Endometrial microvascular endothelial cells (primary cell): ENCODE measurements around the gene CDC5L. TPM values are rescaled to one million over a fixed set of nuclear protein-coding genes. Genes with fewer than 3 reads are reported as not detected.

Experiments used
- in situ Hi-C: cut with HindIII; loops from 2 replicates; pipeline ENCODE4 v1.10.0; 2017; ENCODE audit warnings: low sequenced_read_pairs, low pct_unique_long_range_greater_than_20kb; ENCODE audit errors: inconsistent ontology term
- total RNA-seq: library from RNA; depleted of rRNA; stranded (reverse); fragments of >200 nt; gene quantifications from one replicate; pipeline ENCODE4 v1.2.3, GENCODE V29; 2015; ENCODE audit errors: inconsistent ontology term

Gene CDC5L
- total RNA-seq, 1 donor from 2014 or later = 17.9 TPM

- in situ Hi-C loops = no loop called here
Measured at GRCh38 chr6:44404715-44405099, 17.2 kb downstream of the CDC5L start.

GRCh38 chr6:44407951-44408670 lies 20.6 kb downstream of the CDC5L start:
- in situ Hi-C loops = no loop called here

- in situ Hi-C loops = no loop called here
Measured at GRCh38 chr6:44409207-44409794, 21.8 kb downstream of the CDC5L start.

- in situ Hi-C loops = no loop called here
Measured at GRCh38 chr6:44410363-44410762, 22.9 kb downstream of the CDC5L start.

GRCh38 chr6:44411141-44411540 lies 23.6 kb downstream of the CDC5L start:
- in situ Hi-C loops = no loop called here

- in situ Hi-C loops = no loop called here
Measured at GRCh38 chr6:44415449-44415848, 27.9 kb downstream of the CDC5L start.

- in situ Hi-C loops = no loop called here
Measured at GRCh38 chr6:44415873-44416502, 28.5 kb downstream of the CDC5L start.

GRCh38 chr6:44422531-44422930 lies 35.0 kb downstream of the CDC5L start:
- in situ Hi-C loops = no loop called here

- in situ Hi-C loops = no loop called here
Measured at GRCh38 chr6:44423306-44423705, 35.8 kb downstream of the CDC5L start.

GRCh38 chr6:44425951-44426350 lies 38.4 kb downstream of the CDC5L start:
- in situ Hi-C loops = no loop called here

- in situ Hi-C loops = no loop called here
Measured at GRCh38 chr6:44428682-44429081, 41.2 kb downstream of the CDC5L start.

GRCh38 chr6:44430326-44430725 lies 42.8 kb downstream of the CDC5L start:
- in situ Hi-C loops = no loop called here

GRCh38 chr6:44431118-44431725 lies 43.7 kb downstream of the CDC5L start:
- in situ Hi-C loops = no loop called here

GRCh38 chr6:44432227-44432626 lies 44.7 kb downstream of the CDC5L start:
- in situ Hi-C loops = no loop called here

- in situ Hi-C loops = no loop called here
Measured at GRCh38 chr6:44432726-44433125, 45.2 kb downstream of the CDC5L start.

- in situ Hi-C loops = no loop called here
Measured at GRCh38 chr6:44435500-44435899, 48.0 kb downstream of the CDC5L start.

GRCh38 chr6:44438827-44439226 lies 51.3 kb downstream of the CDC5L start:
- in situ Hi-C loops = no loop called here

- in situ Hi-C loops = no loop called here
Measured at GRCh38 chr6:44439270-44440045, 52.0 kb downstream of the CDC5L start.
